ENCODE results near the gene KRTAP20-3. TPM values are rescaled to one million over a fixed set of nuclear protein-coding genes. Genes with fewer than 3 reads are reported as not detected.

Gene KRTAP20-3
- not detected for total RNA-seq

GRCh38 chr21:30642564-30642963, at the start of gene KRTAP20-3:
Gene KRTAP20-3 (plus strand): TSS chr21:30642864.
- DNase-seq (ENCODE audit: low spot score in 2 of 2) (no peak), ATAC-seq (no peak)
- Mint-ChIP-seq H3K27ac (no peak within 1 kb of the TSS), H3K9me3 (peaks cover 15 to 18% of the 10 kb centered on the region in 2 donors), H3K36me3 (no peaks in the 10 kb centered on the region)

DNA sequence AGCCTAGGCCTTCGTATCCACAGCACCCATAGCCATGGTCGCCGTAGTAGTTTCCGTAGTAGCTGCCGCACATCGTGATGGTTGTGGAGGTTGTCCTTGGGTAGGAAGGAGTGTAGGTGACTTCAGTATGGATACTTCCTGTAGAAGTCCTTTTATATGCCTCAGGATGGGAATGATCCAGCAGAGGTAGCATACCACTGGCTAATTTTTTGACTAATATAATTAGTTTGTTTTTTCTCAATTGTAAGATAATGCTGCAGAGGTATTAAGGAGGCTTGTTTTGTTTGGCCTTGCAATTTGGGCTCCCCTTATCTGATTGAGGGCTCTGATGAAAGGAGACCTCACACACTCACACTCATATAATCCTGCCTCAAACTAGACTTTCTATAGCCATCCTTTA, 43.9 kb upstream of the KRTAP20-3 start, which contains the start of gene KRTAP6-2:
Gene KRTAP6-2 (minus strand): TSS at position 101 of the 400 bp plus-strand sequence. CDS start 28 bp downstream, at position 73.
- H3K36me3 Mint-ChIP-seq: peaks cover 0 to 7% of the 10 kb centered on the region in 2 donors
- no peak for DNase-seq (ENCODE audit: low spot score in 2 of 2)
- H3K27ac Mint-ChIP-seq: no peak within 1 kb of the TSS
- ATAC-seq: no peak
- H3K9me3 Mint-ChIP-seq: peaks cover 8 to 9% of the 10 kb centered on the region in 2 donors

GRCh38 chr21:30600787-30601186, 41.9 kb upstream of the KRTAP20-3 start, which contains the start of gene KRTAP22-1:
Gene KRTAP22-1 (plus strand): TSS chr21:30601087.
- no peak for ATAC-seq
- H3K27ac Mint-ChIP-seq: no peak within 1 kb of the TSS
- peaks cover 0 to 7% of the 10 kb centered on the region in 2 donors for H3K36me3 Mint-ChIP-seq
- DNase-seq (ENCODE audit: low spot score in 2 of 2): no peak
- H3K9me3 Mint-ChIP-seq: peaks cover 8 to 9% of the 10 kb centered on the region in 2 donors

DNA sequence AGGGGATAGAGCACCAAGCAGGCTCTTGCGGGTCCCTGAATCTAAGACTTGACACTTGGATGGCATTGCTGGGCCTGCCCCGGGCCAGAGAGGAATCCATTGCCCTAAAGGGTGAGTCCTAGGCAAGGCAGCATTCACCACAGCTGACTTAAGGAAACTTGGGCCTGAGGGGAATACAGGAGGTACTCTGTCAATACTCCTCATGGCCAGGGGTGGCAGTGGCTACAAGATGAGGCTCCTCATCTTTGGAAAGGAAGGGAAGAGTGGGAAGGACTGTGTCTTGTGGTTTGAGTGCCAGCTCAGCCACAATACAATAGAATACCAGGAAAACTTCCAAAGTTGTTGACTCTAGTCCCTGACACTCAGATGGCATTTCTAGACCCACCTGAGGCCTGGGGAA, 36.7 kb upstream of the KRTAP20-3 start:
- ATAC-seq: no peak
- DNase-seq (ENCODE audit: low spot score in 2 of 2): no peak
- peaks cover 0 to 7% of the 10 kb centered on the region in 2 donors for H3K36me3 Mint-ChIP-seq
- peaks cover 8 to 17% of the 10 kb centered on the region in 2 donors for H3K9me3 Mint-ChIP-seq
- no peak overlapping the region for H3K27ac Mint-ChIP-seq

DNA sequence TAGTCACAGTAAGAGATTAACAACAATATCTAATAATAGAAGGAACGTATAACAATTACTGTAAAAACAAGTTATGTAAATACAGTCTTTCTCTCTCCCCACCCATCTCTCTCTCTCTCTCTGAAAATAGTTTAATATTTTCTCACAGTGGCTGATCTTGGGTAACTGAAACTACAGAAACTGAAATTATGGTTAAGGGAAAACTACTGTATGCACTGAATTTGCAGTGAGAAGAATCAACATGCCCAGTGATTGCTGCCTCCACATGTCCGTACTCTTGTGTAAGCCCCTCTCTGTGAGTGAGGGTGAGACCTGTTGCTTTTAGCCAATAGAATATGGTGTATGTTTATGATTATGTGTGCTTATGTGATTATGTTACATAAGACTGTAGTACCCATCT, 30.5 kb upstream of the KRTAP20-3 start:
- H3K36me3 Mint-ChIP-seq: no peaks in the 10 kb centered on the region
- ATAC-seq (no peak), DNase-seq (ENCODE audit: low spot score in 2 of 2) (no peak)
- peaks cover 7 to 11% of the 10 kb centered on the region in 2 donors for H3K9me3 Mint-ChIP-seq
- no peak overlapping the region for H3K27ac Mint-ChIP-seq

GRCh38 chr21:30613836-30614235, 28.8 kb upstream of the KRTAP20-3 start, which contains the start of gene KRTAP6-1:
Gene KRTAP6-1 (minus strand): TSS chr21:30613930. CDS start chr21:30613904, 26 bp downstream.
- DNase-seq (ENCODE audit: low spot score in 2 of 2) (no peak), ATAC-seq (no peak)
- Mint-ChIP-seq H3K36me3 (no peaks in the 10 kb centered on the region), H3K27ac (no peak within 1 kb of the TSS), H3K9me3 (peaks cover 5 to 7% of the 10 kb centered on the region in 2 donors)

DNA sequence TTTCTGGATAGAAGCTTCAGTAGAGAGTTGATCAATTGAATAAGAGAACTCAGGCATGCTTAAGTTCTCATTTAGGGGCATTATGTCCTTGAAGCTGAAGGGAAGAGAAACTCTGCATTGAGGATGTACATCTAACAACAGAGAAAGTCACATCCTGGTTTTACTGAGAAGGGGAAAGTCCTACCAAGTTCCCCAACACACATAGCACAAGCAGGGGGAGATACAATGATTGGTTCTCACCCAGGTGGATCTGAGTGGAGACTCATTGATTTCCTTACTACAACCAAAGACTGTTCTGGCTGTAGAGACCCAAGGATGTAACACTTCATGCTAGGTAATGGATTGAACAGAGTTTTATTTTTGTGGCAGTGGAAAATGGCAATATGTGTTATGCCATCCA, 27.5 kb upstream of the KRTAP20-3 start:
- Mint-ChIP-seq H3K9me3 (peaks cover 5 to 7% of the 10 kb centered on the region in 2 donors), H3K27ac (no peak overlapping the region), H3K36me3 (no peaks in the 10 kb centered on the region)
- DNase-seq (ENCODE audit: low spot score in 2 of 2) (no peak), ATAC-seq (no peak)

DNA sequence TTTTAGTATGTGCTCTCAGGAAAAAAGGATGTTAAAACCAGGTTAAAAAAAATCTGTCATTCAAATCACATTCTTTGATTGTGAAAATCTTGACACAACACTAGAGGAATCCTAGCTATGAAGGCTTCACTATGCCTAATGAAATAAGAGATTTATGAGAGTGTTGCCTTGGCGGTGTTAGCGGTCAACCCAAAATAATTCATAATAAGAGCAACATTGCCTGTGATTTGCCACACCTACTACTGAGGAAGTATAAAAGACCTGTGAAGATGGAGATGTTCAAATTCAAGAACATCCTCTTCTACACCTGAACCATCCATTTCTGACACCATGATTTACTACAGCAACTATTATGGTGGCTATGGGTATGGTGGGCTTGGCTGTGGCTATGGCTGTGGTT, 26.5 kb upstream of the KRTAP20-3 start, which contains the start of gene KRTAP20-1:
Gene KRTAP20-1 (plus strand): TSS at position 301 of the 400 bp plus-strand sequence. CDS start 30 bp downstream, at position 331.
- DNase-seq (ENCODE audit: low spot score in 2 of 2): no peak
- peaks cover under 1 to 3% of the 10 kb centered on the region in 2 donors for H3K9me3 Mint-ChIP-seq
- no peak for ATAC-seq
- H3K36me3 Mint-ChIP-seq: no peaks in the 10 kb centered on the region
- H3K27ac Mint-ChIP-seq: no peak within 1 kb of the TSS

DNA sequence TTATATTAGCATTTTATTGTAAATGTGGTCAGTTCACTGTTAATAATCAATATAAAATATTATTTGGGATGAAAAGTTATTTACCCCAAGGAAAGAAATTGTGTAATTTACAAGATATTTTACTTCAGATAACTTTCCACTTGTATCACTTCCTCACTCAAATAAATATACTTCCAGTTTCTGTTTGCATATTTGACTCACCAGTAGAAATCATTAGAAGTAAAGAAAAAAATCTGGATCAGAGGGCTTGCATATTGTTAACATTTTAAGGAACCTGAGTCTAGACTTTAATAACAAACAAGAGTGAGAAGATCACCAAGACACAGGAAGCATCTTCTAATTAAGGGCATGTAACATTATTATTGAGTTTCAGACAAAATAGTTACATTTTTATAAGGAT, 22.6 kb upstream of the KRTAP20-3 start:
- DNase-seq (ENCODE audit: low spot score in 2 of 2): no peak
- Mint-ChIP-seq H3K27ac (no peak overlapping the region), H3K36me3 (no peaks in the 10 kb centered on the region), H3K9me3 (peaks cover 0 to 3% of the 10 kb centered on the region in 2 donors)
- no peak for ATAC-seq

DNA sequence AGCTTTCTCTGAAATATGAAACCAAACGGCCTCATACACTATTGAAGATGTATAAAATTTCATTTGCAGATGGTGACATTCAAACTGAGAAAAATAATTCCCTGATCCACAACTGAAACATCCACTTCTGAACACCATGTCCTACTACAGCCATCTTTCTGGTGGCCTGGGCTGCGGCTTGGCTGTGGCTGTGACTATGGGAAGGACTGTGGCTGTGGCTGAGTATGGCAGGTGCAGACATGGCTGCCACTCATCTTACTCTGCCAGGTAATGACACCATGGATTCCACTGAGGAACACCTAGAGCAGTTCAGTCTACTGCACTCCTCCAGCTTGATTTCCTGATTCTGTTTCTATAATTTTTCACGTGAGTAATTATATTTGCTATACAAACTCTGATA, 22.1 kb upstream of the KRTAP20-3 start, which contains the start of gene KRTAP20-4:
Gene KRTAP20-4 (plus strand): TSS at position 106 of the 400 bp plus-strand sequence.
- ATAC-seq: no peak
- no peak within 1 kb of the TSS for H3K27ac Mint-ChIP-seq
- H3K36me3 Mint-ChIP-seq: no peaks in the 10 kb centered on the region
- peaks cover 0 to 3% of the 10 kb centered on the region in 2 donors for H3K9me3 Mint-ChIP-seq
- no peak for DNase-seq (ENCODE audit: low spot score in 2 of 2)

DNA sequence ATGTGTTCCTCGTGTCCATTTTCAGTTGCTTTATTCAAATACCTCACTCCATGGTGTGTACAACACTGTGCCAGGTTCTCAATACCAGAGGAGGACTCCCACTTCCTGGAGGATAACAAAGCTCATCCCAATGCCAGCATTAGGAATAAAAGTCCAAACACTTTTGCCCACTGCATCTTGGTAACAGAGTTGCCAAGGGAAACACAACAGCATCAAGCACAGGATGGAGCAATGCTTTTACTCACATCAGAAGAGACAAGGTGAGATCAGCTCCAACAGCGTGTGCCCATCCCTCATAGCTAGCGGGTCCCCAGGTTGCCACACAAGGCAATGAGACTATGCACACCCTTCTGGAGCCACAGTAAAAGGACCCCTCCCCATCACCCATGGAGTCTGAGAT, 19.3 kb upstream of the KRTAP20-3 start:
- no peak for ATAC-seq
- DNase-seq (ENCODE audit: low spot score in 2 of 2): no peak
- H3K9me3 Mint-ChIP-seq: no peaks in the 10 kb centered on the region
- no peaks in the 10 kb centered on the region for H3K36me3 Mint-ChIP-seq
- no peak overlapping the region for H3K27ac Mint-ChIP-seq

DNA sequence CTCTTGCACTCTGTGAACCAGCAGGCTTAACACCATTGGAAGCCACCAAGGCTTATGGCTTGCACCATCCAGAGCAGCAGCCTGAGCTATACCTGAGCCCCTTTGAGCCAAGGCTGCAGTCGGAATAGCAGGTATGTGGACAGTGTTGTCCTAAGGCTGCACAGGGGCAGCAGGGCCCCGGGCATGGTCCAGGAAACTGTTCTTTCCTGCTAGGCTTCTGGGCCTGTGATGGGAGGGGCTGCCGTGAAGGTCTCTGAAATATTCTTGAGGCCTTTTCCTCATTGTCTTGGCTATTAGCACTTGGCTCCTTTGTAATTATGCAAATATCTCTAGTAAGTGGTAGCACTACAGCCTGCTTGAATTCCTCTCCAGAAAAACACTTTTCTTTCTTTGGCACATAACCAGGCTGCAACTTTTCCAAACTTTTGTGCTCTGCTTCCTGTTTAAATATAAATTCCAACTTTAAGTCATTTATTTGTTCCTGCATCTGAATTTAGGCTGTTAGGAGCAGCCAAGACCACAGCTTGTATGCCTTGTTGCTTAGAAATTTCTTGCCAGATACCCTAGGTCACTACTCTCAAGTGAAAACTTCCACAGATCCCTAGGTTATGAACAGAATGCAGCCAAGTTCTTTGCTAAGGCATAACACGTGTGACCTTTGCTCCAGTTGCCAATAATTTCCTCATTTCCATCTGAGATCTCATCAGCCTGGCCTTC, 17.1 kb upstream of the KRTAP20-3 start:
- no peak for DNase-seq (ENCODE audit: low spot score in 2 of 2)
- Mint-ChIP-seq H3K9me3 (no peaks in the 10 kb centered on the region), H3K36me3 (no peaks in the 10 kb centered on the region)

DNA sequence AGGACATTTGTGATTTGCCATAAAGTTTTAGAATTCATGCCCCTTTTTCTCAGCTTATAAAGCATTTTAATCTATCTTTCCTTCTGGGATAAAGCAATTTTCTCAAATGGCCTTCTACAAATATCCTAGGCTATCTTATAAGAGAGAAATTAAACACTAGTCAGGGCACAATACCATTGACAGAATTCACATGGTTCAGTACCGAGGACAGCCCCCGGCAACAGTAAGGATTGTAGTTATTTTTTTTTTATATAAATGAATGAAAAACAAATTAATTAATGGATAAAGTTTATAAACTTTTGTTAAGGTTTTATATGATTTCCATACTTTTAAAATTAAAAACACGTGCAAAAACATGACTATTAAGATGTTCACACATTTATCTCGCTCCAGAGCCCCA, 14.6 kb upstream of the KRTAP20-3 start:
- H3K36me3 Mint-ChIP-seq: no peaks in the 10 kb centered on the region
- H3K9me3 Mint-ChIP-seq: no peaks in the 10 kb centered on the region
- no peak for ATAC-seq
- no peak for DNase-seq (ENCODE audit: low spot score in 2 of 2)
- H3K27ac Mint-ChIP-seq: no peak overlapping the region

More for the DNA sequence above, 17.1 kb upstream of the KRTAP20-3 start:
- ATAC-seq: no peak
- no peak overlapping the region for H3K27ac Mint-ChIP-seq

DNA sequence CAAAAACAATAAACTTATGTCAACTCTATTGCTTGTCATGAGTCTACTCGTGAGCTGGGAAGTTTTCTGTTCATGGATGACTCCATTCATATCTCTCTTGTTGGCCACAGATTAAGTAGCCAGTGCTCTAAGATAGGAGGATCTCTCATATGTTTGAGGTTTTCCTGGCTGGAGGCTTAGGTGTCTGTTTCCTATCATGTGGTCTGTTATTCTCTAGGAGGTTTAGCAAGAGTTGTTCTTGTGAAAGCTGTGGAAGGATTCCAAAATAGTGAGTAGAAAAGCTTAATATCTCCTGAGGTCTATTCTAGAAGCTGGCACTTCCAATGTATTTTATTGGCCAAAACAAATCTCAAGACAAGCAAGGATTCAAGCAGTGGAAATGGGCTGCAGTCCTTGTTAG, 13.5 kb upstream of the KRTAP20-3 start:
- no peak for DNase-seq (ENCODE audit: low spot score in 2 of 2)
- no peaks in the 10 kb centered on the region for H3K9me3 Mint-ChIP-seq
- H3K27ac Mint-ChIP-seq: no peak overlapping the region
- ATAC-seq: no peak
- no peaks in the 10 kb centered on the region for H3K36me3 Mint-ChIP-seq

GRCh38 chr21:30634906-30635305, 7.8 kb upstream of the KRTAP20-3 start, which contains the start of gene KRTAP20-2:
Gene KRTAP20-2 (plus strand): TSS chr21:30635206. CDS start chr21:30635264, 58 bp downstream.
- no peaks in the 10 kb centered on the region for H3K36me3 Mint-ChIP-seq
- H3K27ac Mint-ChIP-seq: no peak within 1 kb of the TSS
- ATAC-seq (no peak), DNase-seq (ENCODE audit: low spot score in 2 of 2) (no peak)
- H3K9me3 Mint-ChIP-seq: peaks cover 0 to 4% of the 10 kb centered on the region in 2 donors

GRCh38 chr21:30638686-30639085, 4.0 kb upstream of the KRTAP20-3 start:
- Mint-ChIP-seq H3K27ac (no peak overlapping the region), H3K9me3 (peaks cover 7% of the 10 kb centered on the region in 2 donors), H3K36me3 (no peaks in the 10 kb centered on the region)
- DNase-seq (ENCODE audit: low spot score in 2 of 2) (no peak), ATAC-seq (no peak)

- no peak for DNase-seq (ENCODE audit: low spot score in 2 of 2)
- ATAC-seq: no peak
- H3K27ac Mint-ChIP-seq: no peak overlapping the region
- peaks cover 15% of the 10 kb centered on the region in 2 donors for H3K9me3 Mint-ChIP-seq
- no peaks in the 10 kb centered on the region for H3K36me3 Mint-ChIP-seq
These were observed 4.3 kb downstream of the KRTAP20-3 start for GRCh38 chr21:30646904-30647414.

Data from activated naive CD4-positive, alpha-beta T cell treated with anti-CD3 and anti-CD28 coated beads, Interleukin-2, amount 50 U/mL, for 72 hours (primary cell).